Measurements from ENCODE around the gene PATE4.
"Not testable (repeated sequence)": the region's sequence is repeated elsewhere in the genome, so short reads cannot be mapped to it uniquely, and the experiment has no call there.

PATE4 gene, protein sequence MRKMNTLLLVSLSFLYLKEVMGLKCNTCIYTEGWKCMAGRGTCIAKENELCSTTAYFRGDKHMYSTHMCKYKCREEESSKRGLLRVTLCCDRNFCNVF

GRCh38 chr11:125833016-125833415, at the start of gene PATE4:
TSS of gene PATE4 (plus strand) at chr11:125833316. CDS start at chr11:125833360, 44 bp downstream.
- DNase-seq, result no peak

GRCh38 chr11:125784678-125785077, 48.4 kb upstream of the PATE4 start:
- DNase-seq, result no peak

GRCh38 chr11:125787827-125788226, 45.3 kb upstream of the PATE4 start, which contains the start of gene PATE3:
TSS of gene PATE3 (plus strand) at chr11:125788127. CDS start at chr11:125788152, 25 bp downstream.
- no peak for DNase-seq

- DNase-seq, result no peak
Observed at GRCh38 chr11:125790825-125791224, 42.3 kb upstream of the PATE4 start.

DNA sequence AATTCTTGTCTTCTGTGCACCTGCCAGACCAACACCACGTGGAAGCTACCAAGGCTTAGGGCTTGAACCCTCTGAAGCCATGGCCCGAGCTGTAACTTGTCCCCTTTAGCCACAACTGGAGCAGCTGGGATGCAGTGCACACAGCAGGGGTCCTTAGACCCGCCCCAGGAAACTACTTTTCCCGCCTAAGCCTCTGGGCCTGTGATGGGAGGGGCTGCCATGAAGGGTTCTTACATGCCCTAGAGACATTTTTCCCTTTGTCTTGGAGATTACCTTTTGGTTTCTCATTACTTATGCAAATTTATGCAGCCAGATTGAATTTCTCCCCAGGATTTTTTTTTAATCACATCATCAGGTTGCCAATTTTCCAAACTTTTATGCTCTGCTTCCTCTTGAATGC, 35.5 kb upstream of the PATE4 start:
- no peak for DNase-seq

- DNase-seq, result no peak
Observed at GRCh38 chr11:125799808-125800207, 33.3 kb upstream of the PATE4 start.

- DNase-seq, result no peak
Observed at GRCh38 chr11:125802387-125802786, 30.7 kb upstream of the PATE4 start.

DNA sequence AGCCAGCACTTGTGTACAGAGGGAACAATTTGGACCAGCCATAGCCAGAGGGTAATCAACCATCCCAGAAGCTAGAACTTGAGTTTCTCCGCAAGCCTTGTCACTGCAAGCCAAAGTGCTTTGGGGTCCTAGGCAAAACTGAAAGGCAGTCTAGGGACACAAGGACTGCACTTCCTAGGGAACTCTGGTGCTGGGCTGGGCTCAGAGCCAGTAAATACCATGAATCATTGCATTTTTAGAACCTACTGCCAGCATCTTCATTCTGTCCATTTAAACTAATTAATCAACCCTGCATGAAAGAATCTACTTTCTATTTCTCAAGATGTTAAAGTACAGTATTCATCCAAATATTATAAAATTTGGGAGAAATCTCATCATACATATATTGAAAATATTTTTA, 25.2 kb upstream of the PATE4 start:
- no peak for DNase-seq

- DNase-seq, result no peak
Observed at GRCh38 chr11:125835748-125836147, 2.6 kb downstream of the PATE4 start.

GRCh38 chr11:125842321-125842948, 9.3 kb downstream of the PATE4 start:
- DNase-seq, result no peak

DNA sequence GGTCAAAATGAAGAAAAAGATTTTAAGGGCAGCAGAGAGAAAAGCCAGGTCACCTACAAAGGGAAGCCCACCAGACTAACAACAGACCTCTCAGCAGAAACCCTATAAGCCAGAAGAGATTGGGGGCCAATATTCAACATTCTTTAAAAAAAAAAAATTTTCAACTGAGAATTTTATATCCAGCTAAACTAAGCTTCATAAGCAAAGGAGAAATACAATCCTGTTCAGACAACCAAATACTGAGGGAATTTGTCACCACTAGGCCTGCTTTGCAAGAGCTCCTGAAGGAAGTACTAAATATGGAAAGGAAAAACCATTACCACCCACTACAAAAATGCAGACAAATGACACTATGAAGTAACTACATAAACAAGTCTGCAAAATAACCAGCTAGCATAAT, 13.1 kb downstream of the PATE4 start:
- DNase-seq, result no peak

DNA sequence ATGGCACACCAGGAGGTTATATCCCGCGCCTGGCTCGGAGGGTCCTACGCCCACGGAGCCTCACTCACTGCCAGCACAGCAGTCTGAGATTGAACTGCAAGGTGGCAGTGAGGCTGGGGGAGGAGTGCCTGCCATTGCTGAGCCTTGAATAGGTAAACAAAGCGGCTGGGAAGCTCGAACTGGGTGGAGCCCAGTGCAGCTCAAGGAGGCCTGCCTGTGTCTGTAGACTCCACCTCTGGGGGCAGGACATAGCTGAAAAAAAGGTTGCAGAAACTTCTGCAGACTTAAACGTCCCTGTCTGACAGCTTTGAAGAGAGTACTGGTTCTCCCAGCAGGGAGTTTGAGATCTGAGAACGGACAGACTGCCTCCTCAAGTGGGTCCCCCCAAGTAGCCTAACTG, 24.6 kb downstream of the PATE4 start:
- DNase-seq, result not testable (repeated sequence)

DNA sequence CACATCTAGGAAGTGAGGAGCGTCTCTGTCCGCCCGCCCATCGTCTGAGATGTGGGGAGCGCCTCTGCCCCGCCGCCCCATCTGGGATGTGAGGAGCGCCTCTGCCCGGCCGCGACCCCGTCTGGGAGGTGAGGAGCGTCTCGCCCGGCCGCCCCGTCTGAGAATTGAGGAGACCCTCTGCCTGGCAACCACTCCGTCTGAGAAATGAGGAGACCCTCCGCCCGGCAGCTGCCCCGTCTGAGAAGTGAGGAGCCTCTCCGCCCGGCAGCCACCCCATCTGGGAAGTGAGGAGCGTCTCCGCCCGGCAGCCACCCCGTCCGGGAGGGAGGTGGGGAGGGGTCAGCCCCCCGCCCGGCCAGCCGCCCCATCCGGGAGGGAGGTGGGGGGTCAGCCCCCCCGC, 29.7 kb downstream of the PATE4 start:
- DNase-seq, result not testable (repeated sequence)

- DNase-seq, result not testable (repeated sequence)
Observed at GRCh38 chr11:125865354-125865753, 32.2 kb downstream of the PATE4 start.

GRCh38 chr11:125869521-125869920, 36.4 kb downstream of the PATE4 start:
- no peak for DNase-seq

DNA sequence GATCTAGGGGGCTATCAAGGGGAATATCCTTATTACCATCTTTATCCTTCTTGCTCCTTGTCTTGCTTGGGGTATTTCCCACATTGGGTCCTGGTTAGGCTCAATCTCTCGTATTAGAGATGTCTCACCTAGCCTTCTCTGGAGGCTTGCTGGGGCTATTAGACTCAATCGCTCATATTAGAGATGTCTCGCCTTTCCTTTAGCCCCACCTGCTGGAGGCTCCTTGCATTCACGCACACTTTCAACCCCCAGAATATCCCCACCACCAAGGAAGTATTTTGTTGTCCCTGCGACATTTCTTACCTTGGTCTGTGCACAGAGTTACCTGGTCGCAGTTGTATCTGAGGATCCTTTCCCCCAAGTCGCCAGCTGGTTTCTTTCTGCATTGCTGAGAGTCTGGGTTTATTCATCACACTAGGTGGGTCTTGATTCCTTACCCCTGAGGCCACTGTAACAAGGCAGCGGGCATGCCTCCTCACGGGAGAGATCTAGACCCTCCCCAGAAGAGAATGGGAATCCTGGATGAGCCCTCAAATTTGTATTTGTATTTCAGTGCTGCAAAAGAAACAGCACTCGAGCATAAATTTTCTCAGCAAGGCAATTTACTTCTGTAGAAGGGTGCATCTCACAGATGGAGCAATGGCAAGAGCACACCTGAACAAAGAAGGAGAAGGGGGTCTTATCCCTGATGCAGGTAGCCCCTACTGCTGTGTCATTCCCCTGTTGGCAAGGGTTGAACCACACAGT, 38.4 kb downstream of the PATE4 start:
- peak; percentile 52 to 55 for DNase-seq

- DNase-seq, result no peak
Observed at GRCh38 chr11:125872138-125872491, 39.0 kb downstream of the PATE4 start.

- DNase-seq, result no peak
Observed at GRCh38 chr11:125873881-125874555, 40.9 kb downstream of the PATE4 start.

DNA sequence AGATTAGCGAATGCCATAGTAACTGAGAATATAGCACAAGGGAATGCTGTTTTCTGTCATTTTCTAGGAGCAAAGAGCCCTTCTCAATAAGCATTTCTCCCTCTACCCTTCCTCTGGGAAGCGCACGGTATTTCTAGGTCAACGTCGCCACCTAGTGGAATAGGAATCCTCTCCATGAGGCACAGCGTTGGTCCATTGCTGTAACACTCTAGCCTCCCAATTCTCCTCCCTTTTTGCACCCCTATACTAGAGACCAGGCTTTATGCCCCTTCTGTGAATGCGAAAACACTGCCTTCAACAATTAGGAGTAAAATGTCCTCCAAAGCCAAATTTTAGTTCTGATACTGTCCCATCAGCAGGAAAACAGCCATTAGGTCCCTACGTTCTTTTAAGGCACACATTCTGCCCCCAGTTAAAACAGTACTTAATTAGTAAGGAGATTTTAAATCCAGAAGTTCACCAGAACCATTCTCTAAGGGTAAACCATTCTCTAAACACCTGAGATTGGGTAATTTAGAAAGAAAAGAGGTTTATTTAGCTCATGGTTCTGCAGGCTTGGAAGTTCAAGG, 41.5 kb downstream of the PATE4 start:
- DNase-seq, result peak; percentile 52 to 53

DNA sequence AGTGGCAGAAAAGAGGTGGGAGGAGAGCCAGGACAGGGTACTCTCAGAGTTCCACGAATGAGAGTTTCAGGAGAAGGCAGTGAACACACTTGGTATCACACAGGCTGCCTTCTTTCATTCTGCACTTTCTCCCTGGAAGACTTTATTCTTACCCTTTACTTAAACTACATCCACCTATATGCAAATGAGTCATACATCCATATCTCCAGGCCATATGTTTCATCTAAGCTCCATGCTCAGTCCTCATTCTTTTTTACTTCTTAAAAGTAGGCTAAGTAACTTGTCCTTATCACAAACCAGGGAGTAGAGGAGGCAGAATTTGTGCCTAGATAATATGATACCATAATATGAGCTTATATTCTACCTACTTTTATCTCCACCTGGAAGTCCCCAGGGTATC, 48.2 kb downstream of the PATE4 start:
- DNase-seq, result no peak

DNA sequence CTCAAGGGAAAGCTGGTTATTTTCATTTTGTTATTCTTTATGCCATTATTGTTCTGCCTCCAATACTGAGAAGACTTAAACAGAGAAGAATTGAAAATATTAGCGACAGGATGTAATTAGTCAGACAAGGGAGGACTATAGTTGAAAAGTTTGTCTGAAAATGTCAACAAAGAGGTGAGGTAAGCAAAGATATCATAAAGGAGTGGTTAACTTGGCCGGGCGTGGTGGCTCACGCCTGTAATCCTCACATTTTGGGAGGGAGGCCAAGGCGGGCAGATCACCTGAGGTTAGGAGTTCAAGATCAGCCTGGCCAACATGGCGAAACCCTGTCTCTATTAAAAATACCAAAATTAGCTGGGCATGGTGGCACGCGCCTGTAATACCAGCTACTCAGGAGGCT, 50.3 kb downstream of the PATE4 start:
- no peak for DNase-seq

GRCh38 chr11:125886997-125887372, 53.9 kb downstream of the PATE4 start:
- DNase-seq, result no peak
